Measurements from ENCODE around the gene PHLDB2.

Gene PHLDB2

GRCh38 chr3:111926266-111926676, 67.2 kb downstream of the PHLDB2 start:
- peak; percentile 35 to 58 for DNase-seq (ENCODE audit: low spot score in 2 of 2)
- H3K36me3 ChIP-seq (replicated peaks) = no peaks in the 10 kb centered on the region
- in situ Hi-C loops (cut with MboI; ENCODE audit: low sequenced_read_pairs) = no loop called here

GRCh38 chr3:111928613-111929012, 69.5 kb downstream of the PHLDB2 start:
- in situ Hi-C loops (cut with MboI; ENCODE audit: low sequenced_read_pairs) = no loop called here
- Histone ChIP-seq H3K4me1 (no peaks in the 10 kb centered on the region; the same call in 1 of the 2 replicates), H3K27me3 (ENCODE audit: low read depth) (peaks cover 12% of the 10 kb centered on the region; the same call in 1 of the 2 replicates), H3K4me3 (no peak overlapping the region), H3K36me3 (replicated peaks) (no peaks in the 10 kb centered on the region), H3K9me3 (no peaks in the 10 kb centered on the region)
- DNase-seq (ENCODE audit: low spot score in 2 of 2) = no peak

More at GRCh38 chr3:111926266-111926676, 67.2 kb downstream of the PHLDB2 start:
- Histone ChIP-seq H3K27me3 (ENCODE audit: low read depth) (peaks cover 12% of the 10 kb centered on the region; the same call in 1 of the 2 replicates), H3K9me3 (no peaks in the 10 kb centered on the region), H3K4me3 (no peak overlapping the region), H3K4me1 (no peaks in the 10 kb centered on the region; the same call in 1 of the 2 replicates)

GRCh38 chr3:111929484-111929883, 70.4 kb downstream of the PHLDB2 start:
- no peak overlapping the region for H3K4me3 ChIP-seq
- no peaks in the 10 kb centered on the region; the same call in 1 of the 2 replicates for H3K4me1 ChIP-seq
- H3K36me3 ChIP-seq (replicated peaks) = no peaks in the 10 kb centered on the region
- in situ Hi-C loops (cut with MboI; ENCODE audit: low sequenced_read_pairs) = no loop called here
- H3K9me3 ChIP-seq = no peaks in the 10 kb centered on the region
- DNase-seq (ENCODE audit: low spot score in 2 of 2) = no peak
- peaks cover 12% of the 10 kb centered on the region; the same call in 1 of the 2 replicates for H3K27me3 ChIP-seq (ENCODE audit: low read depth)

GRCh38 chr3:111932946-111933345, 73.9 kb downstream of the PHLDB2 start:
- no peak for DNase-seq (ENCODE audit: low spot score in 2 of 2)
- in situ Hi-C loops (cut with MboI; ENCODE audit: low sequenced_read_pairs) = no loop called here
- Histone ChIP-seq H3K27me3 (ENCODE audit: low read depth) (peaks cover 12% of the 10 kb centered on the region; the same call in 1 of the 2 replicates), H3K4me1 (no peaks in the 10 kb centered on the region), H3K36me3 (replicated peaks) (no peaks in the 10 kb centered on the region), H3K4me3 (no peak overlapping the region), H3K9me3 (no peaks in the 10 kb centered on the region)

GRCh38 chr3:111936191-111936841, 77.3 kb downstream of the PHLDB2 start:
- no peaks in the 10 kb centered on the region for H3K27me3 ChIP-seq (ENCODE audit: low read depth)
- no peaks in the 10 kb centered on the region for H3K9me3 ChIP-seq
- no peaks in the 10 kb centered on the region for H3K4me1 ChIP-seq
- no peak overlapping the region for H3K4me3 ChIP-seq
- H3K36me3 ChIP-seq (replicated peaks) = no peaks in the 10 kb centered on the region
- in situ Hi-C loops (cut with MboI; ENCODE audit: low sequenced_read_pairs) = no loop called here
- no peak for DNase-seq (ENCODE audit: low spot score in 2 of 2)

GRCh38 chr3:111936967-111937366, 77.9 kb downstream of the PHLDB2 start:
- in situ Hi-C loops (cut with MboI; ENCODE audit: low sequenced_read_pairs) = no loop called here
- no peaks in the 10 kb centered on the region for H3K9me3 ChIP-seq
- no peaks in the 10 kb centered on the region for H3K36me3 ChIP-seq (replicated peaks)
- no peak overlapping the region for H3K4me3 ChIP-seq
- no peak for DNase-seq (ENCODE audit: low spot score in 2 of 2)
- no peaks in the 10 kb centered on the region for H3K4me1 ChIP-seq
- H3K27me3 ChIP-seq (ENCODE audit: low read depth) = no peaks in the 10 kb centered on the region

GRCh38 chr3:111937871-111938270, 78.8 kb downstream of the PHLDB2 start:
- no peak overlapping the region for H3K4me3 ChIP-seq
- no peaks in the 10 kb centered on the region for H3K9me3 ChIP-seq
- H3K36me3 ChIP-seq (replicated peaks) = no peaks in the 10 kb centered on the region
- no peaks in the 10 kb centered on the region for H3K4me1 ChIP-seq
- no peaks in the 10 kb centered on the region for H3K27me3 ChIP-seq (ENCODE audit: low read depth)
- in situ Hi-C loops (cut with MboI; ENCODE audit: low sequenced_read_pairs) = no loop called here
- DNase-seq (ENCODE audit: low spot score in 2 of 2) = no peak

- no peak overlapping the region for H3K4me3 ChIP-seq
- no peaks in the 10 kb centered on the region for H3K36me3 ChIP-seq (replicated peaks)
- no peaks in the 10 kb centered on the region for H3K4me1 ChIP-seq
- no peak for DNase-seq (ENCODE audit: low spot score in 2 of 2)
- H3K9me3 ChIP-seq = no peaks in the 10 kb centered on the region
- no peaks in the 10 kb centered on the region for H3K27me3 ChIP-seq (ENCODE audit: low read depth)
- in situ Hi-C loops (cut with MboI; ENCODE audit: low sequenced_read_pairs) = no loop called here
Observed at GRCh38 chr3:111939873-111940272, 80.8 kb downstream of the PHLDB2 start.

- no peak overlapping the region for H3K4me3 ChIP-seq
- no peaks in the 10 kb centered on the region for H3K9me3 ChIP-seq
- in situ Hi-C loops (cut with MboI; ENCODE audit: low sequenced_read_pairs) = no loop called here
- H3K36me3 ChIP-seq (replicated peaks) = no peaks in the 10 kb centered on the region
- no peaks in the 10 kb centered on the region for H3K4me1 ChIP-seq
- peaks cover 13% of the 10 kb centered on the region for H3K27me3 ChIP-seq (ENCODE audit: low read depth)
- no peak for DNase-seq (ENCODE audit: low spot score in 2 of 2)
Observed at GRCh38 chr3:111943533-111943932, 84.5 kb downstream of the PHLDB2 start.

GRCh38 chr3:111944372-111944771, 85.3 kb downstream of the PHLDB2 start:
- Histone ChIP-seq H3K27me3 (ENCODE audit: low read depth) (peaks cover 18% of the 10 kb centered on the region), H3K4me3 (no peak overlapping the region), H3K9me3 (no peaks in the 10 kb centered on the region), H3K36me3 (replicated peaks) (no peaks in the 10 kb centered on the region), H3K4me1 (no peaks in the 10 kb centered on the region)
- in situ Hi-C loops (cut with MboI; ENCODE audit: low sequenced_read_pairs) = no loop called here
- no peak for DNase-seq (ENCODE audit: low spot score in 2 of 2)

- no peak overlapping the region for H3K4me3 ChIP-seq
- H3K4me1 ChIP-seq = no peaks in the 10 kb centered on the region
- no peak for DNase-seq (ENCODE audit: low spot score in 2 of 2)
- H3K36me3 ChIP-seq (replicated peaks) = no peaks in the 10 kb centered on the region
- H3K9me3 ChIP-seq = no peaks in the 10 kb centered on the region
- in situ Hi-C loops (cut with MboI; ENCODE audit: low sequenced_read_pairs) = no loop called here
- H3K27me3 ChIP-seq (ENCODE audit: low read depth) = peaks cover 25% of the 10 kb centered on the region
Observed at GRCh38 chr3:111947231-111947630, 88.2 kb downstream of the PHLDB2 start.

GRCh38 chr3:111948786-111949185, 89.7 kb downstream of the PHLDB2 start:
- Histone ChIP-seq H3K36me3 (replicated peaks) (no peaks in the 10 kb centered on the region), H3K9me3 (no peaks in the 10 kb centered on the region), H3K27me3 (ENCODE audit: low read depth) (peaks cover 30% of the 10 kb centered on the region), H3K4me1 (no peaks in the 10 kb centered on the region), H3K4me3 (no peak overlapping the region)
- in situ Hi-C loops (cut with MboI; ENCODE audit: low sequenced_read_pairs) = no loop called here
- DNase-seq (ENCODE audit: low spot score in 2 of 2) = no peak

GRCh38 chr3:111949712-111950111, 90.6 kb downstream of the PHLDB2 start:
- no peaks in the 10 kb centered on the region for H3K4me1 ChIP-seq
- no peaks in the 10 kb centered on the region for H3K9me3 ChIP-seq
- no peaks in the 10 kb centered on the region for H3K36me3 ChIP-seq (replicated peaks)
- DNase-seq (ENCODE audit: low spot score in 2 of 2) = no peak
- H3K27me3 ChIP-seq (ENCODE audit: low read depth) = peaks cover 37% of the 10 kb centered on the region
- H3K4me3 ChIP-seq = no peak overlapping the region
- in situ Hi-C loops (cut with MboI; ENCODE audit: low sequenced_read_pairs) = no loop called here

- Histone ChIP-seq H3K36me3 (replicated peaks) (no peaks in the 10 kb centered on the region), H3K4me3 (no peak overlapping the region), H3K4me1 (no peaks in the 10 kb centered on the region), H3K27me3 (ENCODE audit: low read depth) (peaks cover 46% of the 10 kb centered on the region), H3K9me3 (no peaks in the 10 kb centered on the region)
- DNase-seq (ENCODE audit: low spot score in 2 of 2) = no peak
- in situ Hi-C loops (cut with MboI; ENCODE audit: low sequenced_read_pairs) = no loop called here
Observed at GRCh38 chr3:111951032-111951431, 92.0 kb downstream of the PHLDB2 start.

- H3K4me3 ChIP-seq = no peak overlapping the region
- DNase-seq (ENCODE audit: low spot score in 2 of 2) = no peak
- H3K9me3 ChIP-seq = no peaks in the 10 kb centered on the region
- in situ Hi-C loops (cut with MboI; ENCODE audit: low sequenced_read_pairs) = no loop called here
- peaks cover 49% of the 10 kb centered on the region for H3K27me3 ChIP-seq (ENCODE audit: low read depth)
- H3K36me3 ChIP-seq (replicated peaks) = no peaks in the 10 kb centered on the region
- H3K4me1 ChIP-seq = peaks cover 7% of the 10 kb centered on the region
Observed at GRCh38 chr3:111952086-111952485, 93.0 kb downstream of the PHLDB2 start.
